CD4-positive, CD25-positive, alpha-beta regulatory T cell (primary cell): Measurements from ENCODE around the gene ZCCHC10. TPM values are rescaled to one million over a fixed set of nuclear protein-coding genes. Genes with fewer than 3 reads are reported as not detected.

Experiments
- ATAC-seq, 2 donors: fragments of 150-1000 bp; cut with Tn5 transposase; one replicate each; pipeline ENCODE4 v1.10.0; 2021; ENCODE audit warnings: low read depth in 2 of 2, moderate number of reproducible peaks in 2 of 2, moderate library complexity in 1 of 2
- DNase-seq, 3 donors: peaks; one replicate each; pipeline versions ENCODE4 v3.0.0 to v3.0.0-alpha.2; 2012 to 2022; ENCODE audit warnings: mixed read lengths in 1 of 3
- H3K27ac ChIP-seq: one replicate; pipeline ENCODE4 v1.7.0; 2013; ENCODE audit warnings: mild to moderate bottlenecking, low read length; ENCODE audit not compliant: insufficient read depth, poor library complexity, severe bottlenecking
- H3K27me3 ChIP-seq: one replicate; pipeline ENCODE4 v1.7.0; 2013; ENCODE audit warnings: low read length; ENCODE audit not compliant: control insufficient read depth, insufficient read depth
- H3K36me3 ChIP-seq: one replicate; pipeline ENCODE4 v1.7.0; 2013; ENCODE audit warnings: mild to moderate bottlenecking, low read length, moderate library complexity; ENCODE audit not compliant: control insufficient read depth, insufficient read depth
- H3K4me1 ChIP-seq: 2 replicates; pipeline ENCODE4 v1.7.0; 2013; ENCODE audit warnings: mild to moderate bottlenecking, low read length; ENCODE audit not compliant: insufficient read depth, control insufficient read depth, poor library complexity, severe bottlenecking
- H3K4me3 ChIP-seq: one replicate; pipeline ENCODE4 v1.7.0; 2013; ENCODE audit warnings: low read depth, mild to moderate bottlenecking, low read length, moderate library complexity
- H3K9me3 ChIP-seq, 2 experiments: 1 replicate in 1 of 2; 2 replicates in 1 of 2; pipeline ENCODE4 v1.7.0; 2013; ENCODE audit warnings: low read length in 2 of 2, mild to moderate bottlenecking in 1 of 2, moderate library complexity in 1 of 2; ENCODE audit not compliant: control insufficient read depth in 2 of 2
- H3K27ac Mint-ChIP-seq, 3 donors: one replicate each; pipeline ENCODE4 v1.8.0; 2020 to 2022; ENCODE audit warnings: mild to moderate bottlenecking in 3 of 3, mixed read lengths in 3 of 3, moderate library complexity in 2 of 3
- H3K27me3 Mint-ChIP-seq: one replicate; pipeline ENCODE4 v1.8.0; 2022; ENCODE audit warnings: mild to moderate bottlenecking, mixed read lengths
- H3K36me3 Mint-ChIP-seq: one replicate; pipeline ENCODE4 v1.8.0; 2020; ENCODE audit warnings: mixed read lengths
- H3K4me1 Mint-ChIP-seq, 4 donors: one replicate each; pipeline ENCODE4 v1.8.0; 2020 to 2022; ENCODE audit warnings: mixed read lengths in 4 of 4, mild to moderate bottlenecking in 1 of 4
- H3K4me3 Mint-ChIP-seq, 4 donors: one replicate each; pipeline ENCODE4 v1.8.0; 2020 to 2022; ENCODE audit warnings: mild to moderate bottlenecking in 4 of 4, mixed read lengths in 4 of 4, moderate library complexity in 3 of 4
- H3K9me3 Mint-ChIP-seq, 7 donors: one replicate each; pipeline ENCODE4 v1.8.0; 2020 to 2022; ENCODE audit warnings: mixed read lengths in 7 of 7, mild to moderate bottlenecking in 3 of 7, moderate library complexity in 2 of 7
- polyA plus RNA-seq, 4 donors: library from polyadenylated mRNA; unstranded; fragments of 300-500 nt; fragmentation: Illumina TruSeq; gene quantifications; one replicate each; pipeline ENCODE4 v1.2.3, GENCODE V29; 2021
- total RNA-seq: library from RNA; stranded (reverse); gene quantifications from one replicate; pipeline ENCODE4 v1.2.3, GENCODE V29; 2022

The ZCCHC10 gene
- total and polyA plus RNA-seq, 5 donors from 2014 or later, result 20.0 to 54.0 (median 41.3) TPM

DNA sequence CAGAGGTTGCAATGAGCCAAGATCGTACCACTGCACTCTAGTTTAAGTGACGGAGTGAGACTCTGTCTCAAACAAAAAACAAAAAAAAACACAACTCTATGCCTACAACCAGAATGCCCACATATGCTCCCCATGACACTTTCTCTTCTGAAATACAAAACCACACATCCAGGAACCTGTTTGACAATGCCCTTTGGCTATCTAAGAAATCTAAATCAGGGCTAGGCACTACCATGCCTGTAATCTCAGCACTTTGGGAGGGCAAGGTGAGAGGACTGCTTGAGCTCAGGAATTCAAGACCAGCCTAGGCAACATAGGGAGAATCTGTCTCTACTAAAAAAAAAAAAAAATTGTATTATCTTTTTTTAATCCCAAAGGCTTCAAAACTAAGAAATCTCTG is 73.5 kb downstream of the ZCCHC10 start:
- peaks cover 11 to 68% (median 33%) of the 10 kb centered on the region in 4 donors for H3K4me1 Mint-ChIP-seq
- H3K36me3 ChIP-seq, result peaks cover 15% of the 10 kb centered on the region
- peak overlapping the region in 1 of 3 donors; percentile 26 for H3K27ac Mint-ChIP-seq
- H3K36me3 Mint-ChIP-seq, result peaks cover 40% of the 10 kb centered on the region
- DNase-seq (no peak), ATAC-seq (no peak)
- H3K27me3 ChIP-seq, result no peaks in the 10 kb centered on the region
- peaks cover 4% of the 10 kb centered on the region for H3K4me1 ChIP-seq
- H3K27me3 Mint-ChIP-seq, result no peaks in the 10 kb centered on the region
- no peaks in the 10 kb centered on the region for H3K9me3 Mint-ChIP-seq
- H3K4me3 Mint-ChIP-seq, result no peak overlapping the region
- H3K4me3 ChIP-seq, result no peak overlapping the region
- H3K27ac ChIP-seq, result no peak overlapping the region
- H3K9me3 ChIP-seq, result no peaks in the 10 kb centered on the region

DNA sequence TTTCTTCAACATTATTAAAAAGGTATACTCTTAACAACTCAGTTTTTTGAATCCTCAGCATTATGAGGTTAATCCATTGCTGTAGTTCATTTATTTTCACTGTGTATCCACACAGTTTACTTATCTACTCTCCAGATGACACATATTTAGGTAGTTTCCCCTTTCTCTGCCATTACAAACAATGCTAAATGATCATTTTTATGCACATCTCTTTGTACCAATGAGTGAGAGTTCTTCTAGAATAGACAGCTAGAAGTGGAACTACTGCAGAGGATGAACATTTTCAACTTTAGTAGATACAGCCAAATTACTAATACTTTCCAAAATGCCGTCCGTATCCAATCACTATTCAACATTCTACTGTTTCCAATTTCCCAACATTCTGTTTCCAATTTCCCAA is 74.5 kb downstream of the ZCCHC10 start:
- peaks cover 15% of the 10 kb centered on the region for H3K36me3 ChIP-seq
- H3K4me1 ChIP-seq, result peaks cover 4% of the 10 kb centered on the region
- ATAC-seq, result no peak
- H3K4me3 Mint-ChIP-seq, result peak overlapping the region in 1 of 4 donors; percentile 22
- peak overlapping the region in 1 of 3 donors; percentile 20 for H3K27ac Mint-ChIP-seq
- no peaks in the 10 kb centered on the region for H3K9me3 ChIP-seq
- H3K4me1 Mint-ChIP-seq, result peaks cover 11 to 70% (median 39%) of the 10 kb centered on the region in 4 donors
- no peak overlapping the region for H3K27ac ChIP-seq
- H3K36me3 Mint-ChIP-seq, result peaks cover 40% of the 10 kb centered on the region
- H3K4me3 ChIP-seq, result no peak overlapping the region
- no peaks in the 10 kb centered on the region for H3K27me3 Mint-ChIP-seq
- H3K9me3 Mint-ChIP-seq, result no peaks in the 10 kb centered on the region
- no peaks in the 10 kb centered on the region for H3K27me3 ChIP-seq
- no peak for DNase-seq

DNA sequence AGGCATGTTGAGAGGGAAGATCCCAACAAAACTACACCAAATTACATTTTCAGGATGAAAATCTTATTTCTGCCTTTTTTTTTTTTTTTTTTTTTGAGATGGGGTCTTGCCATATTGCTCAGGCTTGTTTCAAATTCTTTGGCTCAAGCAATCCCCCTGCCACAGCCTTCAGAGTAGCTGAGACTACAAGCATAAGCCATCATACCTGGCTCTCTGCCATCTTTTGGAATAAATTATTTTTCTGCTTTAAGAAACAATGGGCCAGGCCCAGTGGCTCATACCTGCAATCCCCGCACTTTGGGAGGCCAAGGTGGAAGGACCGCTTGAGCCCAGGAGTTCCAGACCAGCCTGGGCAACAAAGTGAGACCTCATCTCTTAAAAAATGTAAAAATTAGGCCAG is 77.2 kb downstream of the ZCCHC10 start:
- Mint-ChIP-seq H3K27me3 (no peaks in the 10 kb centered on the region), H3K4me1 (peaks cover 18 to 72% (median 45%) of the 10 kb centered on the region in 4 donors), H3K27ac (no peak overlapping the region), H3K4me3 (no peak overlapping the region), H3K9me3 (no peaks in the 10 kb centered on the region), H3K36me3 (peaks cover 33% of the 10 kb centered on the region)
- H3K9me3 ChIP-seq, result no peaks in the 10 kb centered on the region
- ATAC-seq, result no peak
- no peak for DNase-seq
- H3K27me3 ChIP-seq, result no peaks in the 10 kb centered on the region
- H3K27ac ChIP-seq, result no peak overlapping the region
- no peak overlapping the region for H3K4me3 ChIP-seq
- no peaks in the 10 kb centered on the region for H3K4me1 ChIP-seq
- H3K36me3 ChIP-seq, result peaks cover 7% of the 10 kb centered on the region

DNA sequence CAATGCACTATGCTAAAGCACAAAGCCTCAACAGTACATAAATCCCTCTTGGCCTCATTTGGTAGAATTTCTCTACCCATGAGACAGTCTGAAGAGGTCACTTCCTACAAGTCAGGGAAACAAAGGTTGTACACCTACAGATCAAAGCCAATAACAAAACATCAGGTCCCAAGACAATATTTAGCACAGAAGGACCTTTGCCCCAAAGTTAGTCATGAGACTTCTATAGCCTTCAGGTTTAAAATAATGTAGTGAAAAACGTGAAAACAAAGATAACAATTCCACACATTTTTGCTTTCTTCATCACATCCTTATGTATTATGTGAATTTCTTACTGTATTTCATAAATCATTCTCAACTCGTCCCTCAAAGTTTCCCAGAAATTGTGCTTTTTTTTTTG is 78.7 kb downstream of the ZCCHC10 start:
- Histone ChIP-seq H3K9me3 (no peaks in the 10 kb centered on the region), H3K27ac (no peak overlapping the region), H3K4me3 (no peak overlapping the region), H3K4me1 (peaks cover 6% of the 10 kb centered on the region), H3K36me3 (peaks cover 12% of the 10 kb centered on the region), H3K27me3 (no peaks in the 10 kb centered on the region)
- Mint-ChIP-seq H3K4me3 (no peak overlapping the region), H3K27me3 (no peaks in the 10 kb centered on the region), H3K9me3 (no peaks in the 10 kb centered on the region), H3K27ac (peak overlapping the region in 1 of 3 donors; percentile 25), H3K4me1 (peaks cover 13 to 70% (median 42%) of the 10 kb centered on the region in 4 donors), H3K36me3 (peaks cover 21% of the 10 kb centered on the region)
- ATAC-seq (no peak), DNase-seq (no peak)

Other genes with a start within 250 kb of the ZCCHC10 start
- gene SEPTIN8, start 249.3 kb downstream of the ZCCHC10 start, total RNA-seq, result 12.4 TPM
- 1 to 10 TPM in 2 of 4 donors, under 1 TPM in 2; 0.46 to 1.5 (median 0.99) TPM for gene SEPTIN8, start 249.3 kb downstream of the ZCCHC10 start, polyA plus RNA-seq
- not detected for gene SOWAHA, start 213.2 kb downstream of the ZCCHC10 start, total RNA-seq
- gene SOWAHA, start 213.2 kb downstream of the ZCCHC10 start, polyA plus RNA-seq, result not detected
- gene SHROOM1, start 195.9 kb downstream of the ZCCHC10 start, total RNA-seq, result 0.12 TPM
- gene SHROOM1, start 195.9 kb downstream of the ZCCHC10 start, polyA plus RNA-seq, result not detected
- gene GDF9, start 160.1 kb downstream of the ZCCHC10 start, total RNA-seq, result 0.35 TPM
- under 1 TPM in 3 of 4 donors, not detected in 1; 0.11 to 0.24 (median 0.24) TPM for gene GDF9, start 160.1 kb downstream of the ZCCHC10 start, polyA plus RNA-seq
- 88.5 TPM for gene UQCRQ, start 159.9 kb downstream of the ZCCHC10 start, total RNA-seq
- 100 to 1,000 TPM; 555 to 604 (median 574) TPM for gene UQCRQ, start 159.9 kb downstream of the ZCCHC10 start, polyA plus RNA-seq
- gene LEAP2, start 152.9 kb downstream of the ZCCHC10 start, total RNA-seq, result 1.3 TPM
- 1 to 10 TPM in 2 of 4 donors, under 1 TPM in 1, not detected in 1; 0.44 to 1.8 (median 1.5) TPM for gene LEAP2, start 152.9 kb downstream of the ZCCHC10 start, polyA plus RNA-seq
- 74.8 TPM for gene AFF4, start 62.9 kb downstream of the ZCCHC10 start, total RNA-seq
- gene AFF4, start 62.9 kb downstream of the ZCCHC10 start, polyA plus RNA-seq, result 10 to 100 TPM; 13.5 to 20.8 (median 16.8) TPM
- gene HSPA4, start 25.5 kb upstream of the ZCCHC10 start, total RNA-seq, result 47.9 TPM
- gene HSPA4, start 25.5 kb upstream of the ZCCHC10 start, polyA plus RNA-seq, result 10 to 100 TPM; 32.8 to 39.0 (median 36.0) TPM